ENCODE results near the gene SLC16A12. TPM values are rescaled to one million over a fixed set of nuclear protein-coding genes. Genes with fewer than 3 reads are reported as not detected.
A peak's percentile ranks its signal among the peaks of the same experiment; 100 is the strongest.

Gene SLC16A12
- 0.38 and 0.50 TPM in 2 replicates for total RNA-seq (2014; rRNA removed; shearing (Covaris generic))

DNA sequence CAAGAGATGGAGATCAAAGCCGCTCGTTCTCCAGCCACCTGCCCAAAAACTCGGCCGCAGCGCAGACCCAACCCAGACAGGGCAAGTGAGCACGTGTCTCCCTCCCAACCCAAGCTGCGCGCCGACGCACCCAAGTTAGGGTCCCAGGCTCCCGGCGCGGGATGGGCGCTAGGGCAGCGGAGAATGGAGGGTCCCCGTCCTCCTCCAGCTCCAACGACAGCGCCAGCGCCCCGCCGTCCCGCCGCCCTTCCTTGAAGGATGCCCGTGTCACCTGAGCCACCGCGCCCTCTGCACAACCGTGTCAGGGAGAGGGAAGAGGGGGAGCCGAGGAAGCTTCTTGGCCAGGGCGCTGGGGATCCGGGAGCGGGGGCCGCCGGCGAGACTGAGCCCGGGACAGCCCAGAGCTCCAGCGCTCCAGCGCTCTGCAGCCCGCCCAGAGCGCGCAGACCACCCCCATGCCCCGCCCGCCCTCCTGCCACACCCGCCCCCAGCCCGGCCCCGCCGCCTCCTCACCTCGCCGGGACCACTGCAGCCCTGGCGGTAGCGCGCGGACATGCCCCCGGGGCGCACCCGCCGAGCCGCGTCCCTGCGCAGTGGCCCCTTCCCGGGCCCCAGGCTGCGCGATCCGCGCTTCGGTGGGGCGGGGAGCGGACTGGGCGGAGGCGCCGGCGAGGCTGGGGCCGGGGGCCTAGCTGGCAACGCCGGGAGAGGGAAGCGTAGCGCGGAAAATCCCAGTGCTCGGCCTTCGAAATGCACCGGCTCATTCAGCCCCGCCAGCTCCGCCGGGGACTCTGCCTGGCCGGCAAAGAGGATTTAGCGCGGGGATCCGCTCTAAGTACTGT is at the start of gene SLC16A12:
SLC16A12 (minus strand) TSS at position 424 of the 842 bp plus-strand sequence. CDS start 73,016 bp downstream, outside the sequence.
- no peak for DNase-seq (ENCODE audit: low spot score)

GRCh38 chr10:89582022-89582421 is 46.6 kb upstream of the SLC16A12 start:
- DNase-seq (ENCODE audit: low spot score): no peak

DNA sequence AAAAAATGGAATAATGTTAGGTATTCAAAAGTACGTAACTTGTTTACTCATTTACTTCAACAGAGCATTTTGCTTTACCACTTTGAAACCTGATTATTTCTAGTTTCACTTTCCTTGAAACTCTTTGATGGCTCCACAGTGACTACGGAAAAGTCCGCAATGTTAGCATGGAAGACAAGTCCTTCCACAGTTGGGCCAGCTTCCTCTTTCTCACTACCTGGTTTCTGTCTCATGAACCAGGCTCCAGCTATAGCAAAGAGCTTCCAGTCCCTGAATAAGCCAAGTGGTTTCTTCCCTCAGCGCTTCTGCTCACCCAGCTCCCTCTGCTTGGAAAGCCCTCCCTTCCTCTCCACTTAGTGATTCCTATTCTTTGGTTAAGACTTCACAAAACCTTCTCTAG is 44.8 kb upstream of the SLC16A12 start:
- no peak for DNase-seq (ENCODE audit: low spot score)

DNA sequence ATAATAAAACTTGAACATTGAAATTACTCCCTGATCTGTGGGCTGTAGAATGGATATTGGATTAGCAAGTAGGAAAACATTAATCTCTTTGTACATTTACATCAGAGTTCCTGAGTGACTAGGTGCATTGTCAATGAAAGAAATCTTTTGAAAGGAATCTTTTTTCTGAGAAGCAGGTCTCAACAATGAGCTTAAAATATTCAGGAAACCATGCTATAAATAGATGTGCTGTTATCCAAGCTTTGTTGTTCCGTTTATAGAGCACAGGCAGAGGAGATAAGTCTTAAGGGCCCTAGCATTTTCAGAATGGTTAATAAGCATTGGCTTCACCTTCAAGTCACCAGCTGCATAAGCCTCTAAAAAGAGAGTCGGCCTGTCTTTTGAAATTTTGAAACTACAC is 41.3 kb upstream of the SLC16A12 start:
- DNase-seq (ENCODE audit: low spot score): no peak

DNA sequence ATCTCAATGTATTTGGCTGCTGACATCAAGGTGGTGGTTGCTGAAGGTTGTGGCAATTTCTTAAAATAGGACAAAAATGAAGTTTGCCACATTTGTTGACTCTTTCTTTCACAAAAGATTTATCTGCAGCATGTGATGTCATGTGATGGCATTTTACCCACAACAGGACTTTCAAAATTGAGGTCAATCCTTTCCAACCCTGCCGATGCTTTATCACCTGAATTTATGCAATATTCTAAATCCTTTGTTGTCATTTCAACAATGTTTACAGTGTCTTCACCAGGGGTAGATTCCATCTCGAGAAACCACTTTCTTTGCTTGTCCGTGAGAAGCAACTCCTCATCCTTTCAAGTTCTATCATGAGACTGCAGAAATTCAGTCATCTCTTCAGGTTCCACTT is 40.6 kb upstream of the SLC16A12 start:
- DNase-seq (ENCODE audit: low spot score): no peak

- no peak for DNase-seq (ENCODE audit: low spot score)
These were observed 39.6 kb upstream of the SLC16A12 start for GRCh38 chr10:89575031-89575430.

DNA sequence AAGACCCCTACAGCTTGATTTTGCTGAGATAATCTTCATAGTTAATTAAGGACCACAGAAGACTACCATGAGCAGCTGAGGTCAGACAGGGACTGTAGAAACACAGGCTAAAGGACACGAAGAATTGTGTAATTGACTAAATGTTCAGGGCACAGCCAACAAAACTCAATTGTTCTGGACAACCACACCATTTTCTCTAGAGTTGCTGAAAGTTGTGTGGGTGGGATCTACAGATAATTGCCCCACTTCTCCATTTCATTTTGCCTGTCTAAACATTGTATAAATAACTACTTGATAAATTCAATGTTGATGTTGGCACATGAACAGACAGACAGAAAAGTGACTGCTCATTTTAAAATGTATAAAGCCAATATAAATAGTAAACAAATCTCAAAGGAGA is 39.0 kb upstream of the SLC16A12 start:
- no peak for DNase-seq (ENCODE audit: low spot score)

DNA sequence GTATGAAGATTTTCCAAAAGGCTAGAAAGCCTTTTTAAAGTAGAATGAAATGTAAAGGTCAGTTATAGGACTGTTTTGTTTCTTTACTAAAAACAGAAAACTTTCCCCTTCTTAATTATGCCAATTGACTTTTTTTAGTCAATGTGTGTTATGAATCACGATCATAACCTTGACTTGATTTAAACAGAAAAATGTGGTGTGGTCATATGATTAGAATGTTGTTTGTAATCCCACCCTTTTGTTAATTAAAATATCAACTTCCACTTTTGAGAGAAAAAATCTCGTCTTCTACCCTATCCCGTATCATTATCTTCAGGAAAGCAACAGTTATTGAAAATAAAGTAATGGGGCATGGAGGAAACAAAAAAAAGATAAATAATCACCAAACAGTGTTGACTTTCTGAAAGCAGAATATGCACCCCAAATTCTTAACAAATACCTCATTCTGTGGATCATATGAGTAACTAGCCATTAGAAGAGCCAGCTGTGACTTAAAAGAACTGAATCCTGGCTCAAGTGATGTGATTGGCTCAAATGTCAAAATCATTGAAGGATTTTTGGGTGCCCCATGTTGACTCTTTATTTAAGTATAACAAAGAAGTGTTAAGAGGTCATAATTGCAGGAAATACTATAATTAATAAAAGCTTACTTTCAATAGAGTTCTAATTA is 32.3 kb upstream of the SLC16A12 start:
- no peak for DNase-seq (ENCODE audit: low spot score)

GRCh38 chr10:89566992-89567391 is 31.6 kb upstream of the SLC16A12 start:
- no peak for DNase-seq (ENCODE audit: low spot score)

DNA sequence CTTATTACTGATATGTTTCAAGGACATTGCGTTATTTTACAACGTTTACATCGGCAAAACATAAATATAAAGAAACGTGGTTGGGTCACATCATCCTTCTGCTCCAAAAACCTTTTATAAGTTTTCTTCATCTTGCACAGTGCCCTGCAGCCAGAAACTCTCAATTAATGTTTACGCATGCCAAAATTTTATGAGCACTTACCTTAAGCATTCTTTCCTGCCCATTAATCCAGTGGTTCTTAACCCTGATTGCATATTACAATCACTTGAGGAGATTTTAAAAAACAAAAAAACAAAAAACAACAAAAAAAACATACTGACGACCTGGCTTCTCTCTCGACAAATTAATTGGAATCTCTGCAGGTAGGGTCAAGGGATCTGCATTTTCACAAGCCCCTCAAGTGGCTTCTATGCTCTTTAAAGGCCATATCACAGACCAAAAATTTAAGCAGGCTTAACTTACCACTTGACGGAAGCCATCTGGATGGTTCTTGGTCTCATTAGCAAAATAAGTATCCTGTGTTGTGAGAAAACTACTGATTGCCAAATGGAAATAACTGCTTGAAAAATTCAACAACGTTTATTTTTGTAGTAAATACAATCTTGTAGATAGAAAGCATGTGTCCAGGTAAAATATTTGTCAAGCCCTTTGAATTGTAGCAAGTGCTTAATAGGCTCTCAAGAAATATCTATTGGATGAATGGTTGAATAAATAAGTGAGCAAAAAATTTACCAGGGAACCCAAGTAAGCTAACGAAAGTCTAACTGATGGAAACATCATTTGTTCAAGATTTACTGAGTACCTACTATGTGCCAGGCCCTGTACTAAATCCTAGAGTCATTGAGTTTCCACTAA is 30.9 kb upstream of the SLC16A12 start:
- no peak for DNase-seq (ENCODE audit: low spot score)

DNA sequence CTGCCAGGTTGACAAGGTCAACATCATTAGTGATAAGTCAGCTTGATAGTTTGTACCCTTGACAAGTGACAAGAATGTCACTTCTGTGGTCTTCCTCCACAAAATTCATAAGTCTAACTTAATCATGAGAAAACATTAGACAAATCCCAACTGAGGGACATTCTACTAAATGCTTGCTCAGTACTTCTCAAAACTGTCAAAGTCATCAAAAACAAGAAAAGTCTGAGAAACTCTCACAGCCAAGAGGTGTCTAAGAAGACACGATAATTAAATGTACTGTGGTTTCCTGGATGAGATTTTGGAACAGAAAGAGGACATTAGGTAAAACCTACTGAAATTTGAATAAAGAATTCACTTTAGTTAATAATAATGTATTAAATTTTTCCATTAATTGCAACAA is 29.8 kb upstream of the SLC16A12 start:
- no peak for DNase-seq (ENCODE audit: low spot score)

GRCh38 chr10:89563861-89564478 is 28.6 kb upstream of the SLC16A12 start:
- peak; percentile 61 for DNase-seq (ENCODE audit: low spot score)

- DNase-seq (ENCODE audit: low spot score): no peak
These were observed 27.9 kb upstream of the SLC16A12 start for GRCh38 chr10:89563311-89563710.

GRCh38 chr10:89556600-89556999 is 21.2 kb upstream of the SLC16A12 start:
- DNase-seq (ENCODE audit: low spot score): peak; percentile 16

DNA sequence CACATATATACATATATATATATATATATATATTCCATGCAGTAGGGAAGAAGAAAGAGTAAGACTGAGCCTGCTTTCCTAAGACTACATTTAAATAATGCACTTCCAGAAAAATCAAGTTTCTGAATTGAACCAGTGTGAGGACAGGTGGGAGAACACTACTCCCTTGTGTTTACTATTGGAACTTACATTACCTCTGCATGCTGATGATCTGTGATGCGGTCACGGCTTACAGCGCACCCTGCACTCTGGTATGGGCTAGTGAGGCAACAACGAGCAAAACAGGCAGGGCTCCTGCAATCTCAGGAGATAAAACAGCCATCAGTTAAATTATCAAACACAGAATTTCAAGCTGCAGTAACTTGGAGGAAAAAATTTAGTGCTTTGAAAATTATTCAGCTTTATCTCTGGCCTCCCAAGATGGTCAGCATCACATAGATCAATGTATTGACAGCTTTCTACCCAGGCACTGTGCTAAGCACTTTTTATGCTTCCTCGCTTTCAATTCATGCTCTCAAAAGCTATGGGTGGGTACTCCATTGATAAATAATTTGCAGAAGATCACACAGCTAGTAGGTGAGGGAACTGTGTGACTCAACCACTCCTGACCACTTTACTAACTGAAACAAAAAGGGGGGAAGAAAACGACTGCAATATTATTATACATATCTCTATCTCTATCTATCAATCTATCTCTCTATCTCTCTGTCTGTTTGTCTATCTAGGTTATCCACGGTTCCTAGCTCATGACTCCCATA is 20.5 kb upstream of the SLC16A12 start:
- DNase-seq (ENCODE audit: low spot score): peak; percentile 11

GRCh38 chr10:89554433-89554832 is 19.0 kb upstream of the SLC16A12 start:
- no peak for DNase-seq (ENCODE audit: low spot score)

- peak; percentile 99 for DNase-seq (ENCODE audit: low spot score)
These were observed 17.8 kb upstream of the SLC16A12 start for GRCh38 chr10:89553064-89553734.

DNA sequence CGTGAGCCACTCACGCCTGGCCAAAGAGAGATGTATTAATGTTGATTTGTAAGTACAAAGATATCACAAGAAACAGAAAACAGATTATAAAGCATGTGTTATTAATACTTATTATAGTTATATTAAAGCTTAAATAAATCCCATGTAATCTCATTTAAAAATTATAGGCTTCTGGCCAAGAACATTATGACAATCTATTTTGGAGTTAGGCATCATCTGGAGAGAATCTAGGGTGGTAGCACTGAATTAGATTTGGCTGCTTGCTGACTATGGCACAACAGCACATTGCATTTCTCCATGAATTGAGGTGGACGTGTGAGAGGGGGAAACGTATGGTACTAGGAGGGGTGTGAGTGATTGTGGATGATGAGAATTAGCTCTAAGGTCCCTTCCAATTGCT is 16.8 kb upstream of the SLC16A12 start:
- DNase-seq (ENCODE audit: low spot score): no peak

DNA sequence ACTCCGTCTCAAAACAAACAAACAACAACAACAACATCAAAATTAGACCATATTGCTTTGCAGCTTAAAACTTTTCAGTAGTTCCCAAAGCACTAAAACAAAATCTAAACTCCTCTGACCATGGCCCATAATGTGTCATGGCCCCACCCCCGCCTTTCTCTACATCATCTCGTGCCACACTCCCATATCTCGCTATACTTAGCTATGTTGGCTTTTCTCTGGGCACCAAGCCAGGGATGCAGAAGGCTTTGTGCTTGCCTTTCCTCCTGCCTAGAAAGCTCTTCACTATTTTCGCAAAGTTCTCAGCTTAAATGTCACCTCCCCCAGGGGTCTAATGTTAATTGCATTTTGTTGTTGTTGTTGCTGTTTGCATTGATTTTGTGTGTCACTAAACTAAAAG is 15.1 kb upstream of the SLC16A12 start:
- DNase-seq (ENCODE audit: low spot score): peak; percentile 38

DNA sequence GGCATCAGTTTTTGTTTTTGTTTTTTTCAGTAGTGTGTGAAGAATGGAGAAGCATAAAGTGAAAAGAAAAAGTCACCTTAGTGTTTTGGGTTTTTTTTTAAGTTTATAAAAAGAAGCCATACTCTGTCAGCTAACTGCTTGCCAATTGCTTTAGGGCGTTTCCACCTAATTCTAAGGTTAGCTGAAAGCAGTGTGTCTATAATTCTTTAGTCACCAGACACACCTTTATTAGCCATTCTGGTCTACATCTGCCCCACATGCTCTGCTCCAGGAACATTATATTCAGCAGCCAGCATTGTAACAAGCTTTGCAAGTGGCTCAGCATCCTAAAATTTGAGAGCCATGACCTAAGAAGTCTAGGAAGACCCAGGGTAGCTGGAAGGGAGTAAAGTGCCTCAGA is 14.1 kb upstream of the SLC16A12 start:
- DNase-seq (ENCODE audit: low spot score): no peak
